GM23338 (cell line): Measurements from ENCODE around the gene ARL13A. TPM values are rescaled to one million over a fixed set of nuclear protein-coding genes. Genes with fewer than 3 reads are reported as not detected.

Experiments
- ATAC-seq: fragments of 200-7000 bp; cut with Tn5 transposase; 3 replicates; pipeline ENCODE4 v1.9.1; 2020
- DNase-seq: peaks from one replicate; pipeline ENCODE4 v3.0.0-alpha.2; 2015; ENCODE audit warnings: low spot score
- H2AFZ ChIP-seq: fragments of 200-600 bp; sonication (generic); 2 replicates; pipeline ENCODE4 v1.8.0; 2016; ENCODE audit warnings: antibody characterized with exemption, mild to moderate bottlenecking, moderate library complexity
- H3F3A ChIP-seq: fragments of 200-600 bp; sonication (generic); replicated peaks from 2 replicates; pipeline ENCODE4 v1.8.0; 2017; ENCODE audit warnings: antibody characterized with exemption, mixed run types, low read depth
- H3K27ac ChIP-seq: fragments of 200-600 bp; sonication (generic); 2 replicates; pipeline ENCODE4 v1.6.1; 2016; ENCODE audit warnings: low read depth
- H3K27me3 ChIP-seq: fragments of 200-600 bp; sonication (generic); 2 replicates; pipeline ENCODE4 v1.8.0; 2016; ENCODE audit warnings: mild to moderate bottlenecking, mixed run types, moderate library complexity; ENCODE audit not compliant: insufficient read depth
- H3K36me3 ChIP-seq: fragments of 200-600 bp; sonication (generic); 2 replicates; pipeline ENCODE4 v1.8.0; 2016; ENCODE audit warnings: mild to moderate bottlenecking; ENCODE audit not compliant: insufficient read depth
- H3K4me1 ChIP-seq: fragments of 200-600 bp; sonication (generic); 2 replicates; pipeline ENCODE4 v1.8.0; 2016; ENCODE audit warnings: mild to moderate bottlenecking, moderate library complexity; ENCODE audit not compliant: insufficient read depth
- H3K4me2 ChIP-seq: fragments of 200-600 bp; sonication (generic); 2 replicates; pipeline ENCODE4 v1.7.1; 2017; ENCODE audit warnings: mixed run types
- H3K4me3 ChIP-seq: fragments of 200-600 bp; sonication (generic); 2 replicates; pipeline ENCODE4 v1.6.1; 2016; ENCODE audit warnings: mixed run types
- H3K79me2 ChIP-seq: fragments of 200-600 bp; sonication (generic); replicated peaks from 2 replicates; pipeline ENCODE4 v1.8.0; 2017; ENCODE audit warnings: mild to moderate bottlenecking; ENCODE audit not compliant: insufficient read depth
- H3K9me2 ChIP-seq: fragments of 200-600 bp; sonication (generic); 2 replicates; pipeline ENCODE4 v1.8.0; 2017; ENCODE audit not compliant: insufficient read depth
- H4K20me1 ChIP-seq: fragments of 200-600 bp; sonication (generic); replicated peaks from 2 replicates; pipeline ENCODE4 v1.8.0; 2017; ENCODE audit warnings: mild to moderate bottlenecking; ENCODE audit not compliant: insufficient read depth
- H3K27ac Mint-ChIP-seq: 2 replicates; pipeline ENCODE4 v1.8.0; 2020; ENCODE audit warnings: inconsistent platforms, mild to moderate bottlenecking, moderate library complexity, mixed read lengths
- H3K27me3 Mint-ChIP-seq: 3 replicates; pipeline ENCODE4 v1.8.0; 2022; ENCODE audit warnings: low read depth, mild to moderate bottlenecking, moderate library complexity, mixed read lengths, inconsistent platforms; ENCODE audit not compliant: insufficient read depth, poor library complexity
- H3K36me3 Mint-ChIP-seq: 3 replicates; pipeline ENCODE4 v1.8.0; 2021; ENCODE audit warnings: low read depth, mild to moderate bottlenecking, inconsistent platforms, moderate library complexity, mixed read lengths
- H3K4me1 Mint-ChIP-seq: 3 replicates; pipeline ENCODE4 v1.8.0; 2020; ENCODE audit warnings: mild to moderate bottlenecking, inconsistent platforms, mixed read lengths
- H3K4me3 Mint-ChIP-seq: 3 replicates; pipeline ENCODE4 v1.8.0; 2021; ENCODE audit warnings: moderate library complexity, mild to moderate bottlenecking, inconsistent platforms, mixed read lengths
- H3K9me3 Mint-ChIP-seq: 3 replicates; pipeline ENCODE4 v1.8.0; 2020; ENCODE audit warnings: moderate library complexity, mild to moderate bottlenecking, inconsistent platforms, mixed read lengths
- JUNB ChIP-seq: IDR thresholded peaks from one replicate; pipeline ENCODE4 v1.6.1; 2016; ENCODE audit warnings: antibody characterized with exemption; ENCODE audit not compliant: unreplicated experiment
- POLR2AphosphoS5 ChIP-seq: IDR thresholded peaks from 2 replicates; pipeline ENCODE4 v1.6.1; 2016; ENCODE audit warnings: antibody characterized with exemption, low read depth
- ZNF462 ChIP-seq: fragments of 250-450 bp; sonication (Bioruptor Pico); IDR thresholded peaks from 2 replicates; pipeline ENCODE4 v1.5.0; 2020; ENCODE audit warnings: mild to moderate bottlenecking, moderate library complexity
- polyA plus RNA-seq: library from polyadenylated mRNA; unstranded; fragments of >200 nt; fragmentation: Nextera tagmentation; extraction: Ambion mirVana; gene quantifications from 2 replicates; pipeline ENCODE4 v1.2.1, GENCODE V29; 2016
- total RNA-seq: library from RNA; depleted of rRNA; stranded (reverse); fragments of >200 nt; shearing (Covaris generic); gene quantifications from 2 replicates; pipeline ENCODE4 v1.2.3, GENCODE V29; 2014
- TF ChIP-seq, protein P1 (sequence below): IDR thresholded peaks from one replicate; pipeline ENCODE4 v1.6.1; 2018; ENCODE audit warnings: antibody characterized with exemption; ENCODE audit not compliant: unreplicated experiment

ARL13A gene
- total and polyA plus RNA-seq, 2 experiments from 2014 or later, result not detected

DNA sequence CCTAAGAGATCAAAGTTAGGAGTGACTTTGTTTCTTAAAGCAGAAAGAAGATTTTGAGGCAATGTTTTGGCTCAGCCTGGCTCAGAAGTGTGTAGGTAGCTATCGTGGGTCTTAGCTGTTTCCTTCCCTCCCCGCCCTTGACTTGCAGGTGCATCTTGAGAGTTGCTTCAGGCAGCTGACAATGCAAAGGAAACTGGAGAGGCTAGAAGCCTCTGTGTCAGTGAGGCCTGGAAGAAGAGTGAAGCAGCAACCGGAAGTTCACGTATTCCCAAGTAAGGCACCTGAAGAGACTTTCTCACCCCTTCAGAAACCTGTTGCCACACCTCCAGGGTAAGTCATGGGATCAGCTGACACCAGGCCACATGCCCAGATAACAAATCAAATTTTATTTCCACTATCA, 30.2 kb upstream of the ARL13A start (continued):
- TF ChIP-seq ZNF462, result no peak
- TF ChIP-seq, protein P1, sequence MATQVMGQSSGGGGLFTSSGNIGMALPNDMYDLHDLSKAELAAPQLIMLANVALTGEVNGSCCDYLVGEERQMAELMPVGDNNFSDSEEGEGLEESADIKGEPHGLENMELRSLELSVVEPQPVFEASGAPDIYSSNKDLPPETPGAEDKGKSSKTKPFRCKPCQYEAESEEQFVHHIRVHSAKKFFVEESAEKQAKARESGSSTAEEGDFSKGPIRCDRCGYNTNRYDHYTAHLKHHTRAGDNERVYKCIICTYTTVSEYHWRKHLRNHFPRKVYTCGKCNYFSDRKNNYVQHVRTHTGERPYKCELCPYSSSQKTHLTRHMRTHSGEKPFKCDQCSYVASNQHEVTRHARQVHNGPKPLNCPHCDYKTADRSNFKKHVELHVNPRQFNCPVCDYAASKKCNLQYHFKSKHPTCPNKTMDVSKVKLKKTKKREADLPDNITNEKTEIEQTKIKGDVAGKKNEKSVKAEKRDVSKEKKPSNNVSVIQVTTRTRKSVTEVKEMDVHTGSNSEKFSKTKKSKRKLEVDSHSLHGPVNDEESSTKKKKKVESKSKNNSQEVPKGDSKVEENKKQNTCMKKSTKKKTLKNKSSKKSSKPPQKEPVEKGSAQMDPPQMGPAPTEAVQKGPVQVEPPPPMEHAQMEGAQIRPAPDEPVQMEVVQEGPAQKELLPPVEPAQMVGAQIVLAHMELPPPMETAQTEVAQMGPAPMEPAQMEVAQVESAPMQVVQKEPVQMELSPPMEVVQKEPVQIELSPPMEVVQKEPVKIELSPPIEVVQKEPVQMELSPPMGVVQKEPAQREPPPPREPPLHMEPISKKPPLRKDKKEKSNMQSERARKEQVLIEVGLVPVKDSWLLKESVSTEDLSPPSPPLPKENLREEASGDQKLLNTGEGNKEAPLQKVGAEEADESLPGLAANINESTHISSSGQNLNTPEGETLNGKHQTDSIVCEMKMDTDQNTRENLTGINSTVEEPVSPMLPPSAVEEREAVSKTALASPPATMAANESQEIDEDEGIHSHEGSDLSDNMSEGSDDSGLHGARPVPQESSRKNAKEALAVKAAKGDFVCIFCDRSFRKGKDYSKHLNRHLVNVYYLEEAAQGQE, result no peak
- TF ChIP-seq JUNB, result no peak

- no peaks in the 10 kb centered on the region for H4K20me1 ChIP-seq
- H3K4me3 ChIP-seq, result no peak overlapping the region
- no peaks in the 10 kb centered on the region for H3K9me2 ChIP-seq
- peaks cover 15% of the 10 kb centered on the region for H3K4me1 Mint-ChIP-seq
- DNase-seq (no peak), ATAC-seq (no peak)
- TF ChIP-seq, protein P1, result no peak
- TF ChIP-seq POLR2AphosphoS5, result no peak
- no peaks in the 10 kb centered on the region for H3F3A ChIP-seq
- H3K4me1 ChIP-seq, result peaks cover 4% of the 10 kb centered on the region
- no peak overlapping the region for H3K4me2 ChIP-seq
- no peaks in the 10 kb centered on the region for H3K36me3 ChIP-seq
- H3K4me3 Mint-ChIP-seq, result no peak overlapping the region
- H3K79me2 ChIP-seq, result no peaks in the 10 kb centered on the region
- H3K27ac ChIP-seq, result no peak overlapping the region
- H3K27ac Mint-ChIP-seq, result no peak overlapping the region
- H3K27me3 Mint-ChIP-seq, result peaks cover 2% of the 10 kb centered on the region
- no peaks in the 10 kb centered on the region for H3K27me3 ChIP-seq
- no peaks in the 10 kb centered on the region for H3K36me3 Mint-ChIP-seq
- H2AFZ ChIP-seq, result no peak overlapping the region
- no peaks in the 10 kb centered on the region for H3K9me3 Mint-ChIP-seq
These were observed 24.9 kb upstream of the ARL13A start for GRCh38 chrX:100944601-100945000.
